ENCODE data around the gene ZNF32. TPM values are rescaled to one million over a fixed set of nuclear protein-coding genes. Genes with fewer than 3 reads are reported as not detected.

Gene ZNF32
- total and polyA plus RNA-seq, 2 donors (not counting 3 experiments of a cell fraction or from before 2014, with no cell fraction given) = 12.5 to 14.4 TPM

DNA sequence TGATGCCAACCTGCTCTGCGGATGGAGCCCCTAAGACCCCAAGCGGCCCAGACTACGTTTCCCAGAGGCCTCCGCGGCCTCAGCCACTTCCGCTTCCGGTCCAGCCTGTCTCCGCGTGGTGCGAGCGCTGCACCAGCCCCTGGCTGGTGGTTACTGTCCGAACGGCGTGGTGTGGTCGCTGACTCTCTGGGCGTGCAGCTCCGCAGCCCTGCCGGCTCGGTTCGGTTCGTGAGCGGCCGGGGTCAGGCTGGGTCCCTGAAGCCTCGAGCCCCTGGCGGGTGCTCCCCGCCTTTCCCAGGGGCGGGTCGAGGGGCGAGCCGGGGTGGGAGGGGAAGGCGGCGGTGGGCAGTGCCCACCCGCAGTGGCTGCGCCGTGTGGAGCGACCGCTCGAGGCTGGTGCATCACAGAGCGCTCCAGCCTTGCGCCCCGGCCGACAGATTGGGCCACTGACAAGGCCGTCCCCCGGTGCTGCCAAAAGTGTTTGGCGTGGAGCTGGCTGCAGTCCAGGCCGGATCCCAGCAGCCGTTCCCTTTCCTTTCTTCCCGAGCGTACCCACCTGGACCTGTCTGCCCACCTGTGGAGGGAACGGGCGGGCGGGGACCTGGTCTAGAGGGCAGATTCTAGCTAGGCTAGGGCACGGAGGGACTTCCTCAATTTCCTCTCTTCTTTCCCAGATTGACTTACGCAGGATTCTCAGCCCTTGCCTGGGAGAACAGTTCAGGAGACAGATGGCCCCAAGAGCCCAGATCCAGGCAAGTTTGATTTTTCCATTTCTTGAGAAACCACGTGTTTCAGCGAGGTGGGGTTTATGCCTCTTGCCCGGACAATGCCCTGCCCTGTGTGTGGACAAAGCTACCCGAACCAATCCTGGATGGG lies 42.1 kb downstream of the ZNF32 start, which contains the start of gene ZNF485:
Gene ZNF485, plus strand, starts transcription at position 116 of the 876 bp plus-strand sequence. Its CDS starts 613 bp downstream, at position 729.
- H3K9me3 ChIP-seq (replicated peaks; ENCODE audit: control insufficient read depth, insufficient read depth, low read length) = no peaks in the 10 kb centered on the region
- DNase-seq (ENCODE audit: low read depth, low spot score) (peak; percentile 60), FAIRE-seq (peak; percentile 88)
- intact Hi-C loops (cut with micrococcal nuclease) = loop anchor here (1.0 to 5.0 kb wide), 2 partner anchors 34 to 42 kb away; partner anchors contain the start of genes ZNF239 and ZNF32
- no peaks in the 10 kb centered on the region for H3K4me1 ChIP-seq (ENCODE audit: control insufficient read depth, extremely low read depth, insufficient read depth, low read length)
- peak within 1 kb of the TSS; percentile 58 for H3K4me2 ChIP-seq (ENCODE audit: insufficient read depth, low read length)
- H3K9ac ChIP-seq (replicated peaks; ENCODE audit: extremely low read depth, insufficient read depth, low read length) = peak within 1 kb of the TSS; percentile 19
- CTCF ChIA-PET = interaction anchor here (0.8 kb wide), 1 partner anchor 15 kb away, joined by 4 read pairs; no protein-coding TSS in a partner anchor
- no peaks in the 10 kb centered on the region for H3K79me2 ChIP-seq (ENCODE audit: control insufficient read depth, insufficient read depth, low read length)
- no peaks in the 10 kb centered on the region for H4K20me1 ChIP-seq (replicated peaks; ENCODE audit: control insufficient read depth, extremely low read depth, insufficient read depth, low read length)
- peak; percentile 53 for TF ChIP-seq POLR2AphosphoS5 (IDR thresholded peaks at IDR 0.05; ENCODE audit: insufficient read depth, low read depth, low read length)
- TF ChIP-seq, protein P1, sequence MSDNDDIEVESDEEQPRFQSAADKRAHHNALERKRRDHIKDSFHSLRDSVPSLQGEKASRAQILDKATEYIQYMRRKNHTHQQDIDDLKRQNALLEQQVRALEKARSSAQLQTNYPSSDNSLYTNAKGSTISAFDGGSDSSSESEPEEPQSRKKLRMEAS (IDR thresholded peaks at IDR 0.05; ENCODE audit: insufficient read depth, insufficient read length) = peak; percentile 75
- peak; percentile 83 for TF ChIP-seq MYC (IDR thresholded peaks at IDR 0.05; ENCODE audit: low read depth, low read length)
- TF ChIP-seq POLR2A (IDR thresholded peaks at IDR 0.05; ENCODE audit: low read depth, low read length) = peak; percentile 60
- TF ChIP-seq EZH2 (IDR thresholded peaks at IDR 0.05; ENCODE audit: borderline replicate concordance, low read depth, low read length, severe bottlenecking) = no peak
- H3K36me3 ChIP-seq (ENCODE audit: control insufficient read depth in 2 of 2, extremely low read depth in 1 of 2, insufficient read depth in 2 of 2, low read length in 2 of 2) = no peaks in the 10 kb centered on the region
- H3K27ac ChIP-seq (ENCODE audit: insufficient read depth, low read depth, low read length) = no peak within 1 kb of the TSS
- dilution Hi-C loops (cut with MboI; ENCODE audit: extremely low pct_ligation_motif_present, low sequenced_read_pairs) = no loop called here
- H2AFZ ChIP-seq (ENCODE audit: low read depth, low read length) = peak within 1 kb of the TSS; percentile 84
- POLR2A ChIA-PET = no interaction called here
- peak within 1 kb of the TSS; percentile 12 to 54 (median 19) for H3K4me3 ChIP-seq (replicated peaks in 1 of 3; ENCODE audit: insufficient read depth in 1 of 3, low read depth in 1 of 3, low read length in 3 of 3)
- H3K9me1 ChIP-seq (replicated peaks; ENCODE audit: control insufficient read depth, extremely low read depth, insufficient read depth, low read length) = no peaks in the 10 kb centered on the region
- H3K27me3 ChIP-seq (ENCODE audit: control insufficient read depth in 2 of 2, insufficient read depth in 2 of 2, low read length in 2 of 2) = no peaks in the 10 kb centered on the region
- BruUV-seq (replicated peaks) = TSS peak; percentile 42

GRCh38 chr10:43605850-43606322 lies 42.8 kb downstream of the ZNF32 start:
- no TSS peak for BruUV-seq (replicated peaks)
- Histone ChIP-seq H3K4me1 (ENCODE audit: control insufficient read depth, extremely low read depth, insufficient read depth, low read length) (no peaks in the 10 kb centered on the region), H3K9me3 (replicated peaks; ENCODE audit: control insufficient read depth, insufficient read depth, low read length) (no peaks in the 10 kb centered on the region), H3K36me3 (ENCODE audit: control insufficient read depth in 2 of 2, extremely low read depth in 1 of 2, insufficient read depth in 2 of 2, low read length in 2 of 2) (no peaks in the 10 kb centered on the region), H3K4me3 (replicated peaks in 1 of 3; ENCODE audit: insufficient read depth in 1 of 3, low read depth in 1 of 3, low read length in 3 of 3) (no peak overlapping the region), H3K27me3 (ENCODE audit: control insufficient read depth in 2 of 2, insufficient read depth in 2 of 2, low read length in 2 of 2) (no peaks in the 10 kb centered on the region), H3K9ac (replicated peaks; ENCODE audit: extremely low read depth, insufficient read depth, low read length) (no peak overlapping the region), H3K4me2 (ENCODE audit: insufficient read depth, low read length) (no peak overlapping the region), H2AFZ (ENCODE audit: low read depth, low read length) (no peak overlapping the region), H4K20me1 (replicated peaks; ENCODE audit: control insufficient read depth, extremely low read depth, insufficient read depth, low read length) (no peaks in the 10 kb centered on the region), H3K9me1 (replicated peaks; ENCODE audit: control insufficient read depth, extremely low read depth, insufficient read depth, low read length) (no peaks in the 10 kb centered on the region), H3K79me2 (ENCODE audit: control insufficient read depth, insufficient read depth, low read length) (no peaks in the 10 kb centered on the region), H3K27ac (ENCODE audit: insufficient read depth, low read depth, low read length) (no peak overlapping the region)
- FAIRE-seq (no peak), DNase-seq (ENCODE audit: low read depth, low spot score) (no peak)
- TF ChIP-seq POLR2A (IDR thresholded peaks at IDR 0.05; ENCODE audit: low read depth, low read length) = no peak
- TF ChIP-seq FOS (IDR thresholded peaks at IDR 0.05; ENCODE audit: borderline replicate concordance, insufficient read depth, low read length) = no peak
- TF ChIP-seq JUN (IDR thresholded peaks at IDR 0.05; ENCODE audit: borderline replicate concordance, insufficient read depth, insufficient read length, low read depth) = no peak
- no peak for TF ChIP-seq MYC (IDR thresholded peaks at IDR 0.05; ENCODE audit: low read depth, low read length)
- no peak for TF ChIP-seq POLR2AphosphoS5 (IDR thresholded peaks at IDR 0.05; ENCODE audit: insufficient read depth, low read depth, low read length)
- no peak for TF ChIP-seq GATA2 (IDR thresholded peaks at IDR 0.05; ENCODE audit: insufficient read depth, insufficient read length, low read depth, low read length)
- no peak for TF ChIP-seq EZH2 (IDR thresholded peaks at IDR 0.05; ENCODE audit: borderline replicate concordance, low read depth, low read length, severe bottlenecking)
- TF ChIP-seq, protein P1 (IDR thresholded peaks at IDR 0.05; ENCODE audit: insufficient read depth, insufficient read length) = no peak
- TF ChIP-seq, protein P2, sequence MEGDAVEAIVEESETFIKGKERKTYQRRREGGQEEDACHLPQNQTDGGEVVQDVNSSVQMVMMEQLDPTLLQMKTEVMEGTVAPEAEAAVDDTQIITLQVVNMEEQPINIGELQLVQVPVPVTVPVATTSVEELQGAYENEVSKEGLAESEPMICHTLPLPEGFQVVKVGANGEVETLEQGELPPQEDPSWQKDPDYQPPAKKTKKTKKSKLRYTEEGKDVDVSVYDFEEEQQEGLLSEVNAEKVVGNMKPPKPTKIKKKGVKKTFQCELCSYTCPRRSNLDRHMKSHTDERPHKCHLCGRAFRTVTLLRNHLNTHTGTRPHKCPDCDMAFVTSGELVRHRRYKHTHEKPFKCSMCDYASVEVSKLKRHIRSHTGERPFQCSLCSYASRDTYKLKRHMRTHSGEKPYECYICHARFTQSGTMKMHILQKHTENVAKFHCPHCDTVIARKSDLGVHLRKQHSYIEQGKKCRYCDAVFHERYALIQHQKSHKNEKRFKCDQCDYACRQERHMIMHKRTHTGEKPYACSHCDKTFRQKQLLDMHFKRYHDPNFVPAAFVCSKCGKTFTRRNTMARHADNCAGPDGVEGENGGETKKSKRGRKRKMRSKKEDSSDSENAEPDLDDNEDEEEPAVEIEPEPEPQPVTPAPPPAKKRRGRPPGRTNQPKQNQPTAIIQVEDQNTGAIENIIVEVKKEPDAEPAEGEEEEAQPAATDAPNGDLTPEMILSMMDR (IDR thresholded peaks at IDR 0.05; ENCODE audit: extremely low read depth in 1 of 2, insufficient read depth in 1 of 2, low read depth in 1 of 2, low read length in 2 of 2) = no peak
- dilution Hi-C loops (cut with MboI; ENCODE audit: extremely low pct_ligation_motif_present, low sequenced_read_pairs) (no loop called here), intact Hi-C loops (cut with micrococcal nuclease) (loop anchor here (1.0 to 5.0 kb wide), 2 partner anchors 34 to 42 kb away; partner anchors contain the start of genes ZNF239 and ZNF32)
- CTCF ChIA-PET = interaction anchor here (1.0 kb wide), 1 partner anchor 11 kb away, joined by 3 read pairs; no protein-coding TSS in a partner anchor
- POLR2A ChIA-PET = no interaction called here
